NCI-H2171 treated with DMSO at 0.1 percent for 48 hours (cell line): ENCODE measurements around the gene PLPP2.

Experiments used
- DNase-seq: peaks from one replicate; lab custom pipeline; 2025; lab: John Stamatoyannopoulos, UW

Gene PLPP2

DNA sequence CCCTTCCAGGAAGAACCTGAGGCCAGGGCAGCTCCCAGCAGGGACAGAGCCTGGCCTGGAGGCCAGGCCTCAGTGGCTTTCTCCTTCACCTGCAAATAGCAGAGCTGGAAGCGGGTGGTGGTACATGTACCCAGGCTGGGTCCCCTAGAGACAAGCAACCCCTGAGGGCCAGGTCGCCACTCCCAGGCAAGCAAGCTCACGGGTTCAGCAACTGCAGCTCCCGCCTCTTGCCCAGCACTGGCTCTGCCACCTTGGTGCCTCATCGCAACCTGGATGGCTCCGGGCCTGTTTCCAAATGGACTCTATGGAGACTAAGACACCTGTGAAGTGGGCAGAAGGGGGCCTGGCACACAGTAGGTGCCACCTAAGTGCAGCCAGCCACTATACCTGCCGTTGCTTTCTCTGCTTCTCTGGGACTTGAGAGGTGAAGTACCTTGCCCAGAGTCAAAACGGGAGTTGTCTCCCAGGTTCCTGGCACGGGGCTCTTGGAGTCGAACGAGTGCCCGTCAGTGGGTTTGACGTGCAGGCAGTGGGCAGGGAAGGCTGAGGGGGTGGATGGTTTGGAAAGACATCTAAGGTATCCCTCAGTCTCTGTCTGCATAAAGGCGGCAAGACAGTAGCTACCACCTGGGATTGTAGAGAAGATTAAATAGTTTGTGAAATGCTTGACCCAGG is 2.4 kb upstream of the PLPP2 start:
- DNase-seq: no peak

DNA sequence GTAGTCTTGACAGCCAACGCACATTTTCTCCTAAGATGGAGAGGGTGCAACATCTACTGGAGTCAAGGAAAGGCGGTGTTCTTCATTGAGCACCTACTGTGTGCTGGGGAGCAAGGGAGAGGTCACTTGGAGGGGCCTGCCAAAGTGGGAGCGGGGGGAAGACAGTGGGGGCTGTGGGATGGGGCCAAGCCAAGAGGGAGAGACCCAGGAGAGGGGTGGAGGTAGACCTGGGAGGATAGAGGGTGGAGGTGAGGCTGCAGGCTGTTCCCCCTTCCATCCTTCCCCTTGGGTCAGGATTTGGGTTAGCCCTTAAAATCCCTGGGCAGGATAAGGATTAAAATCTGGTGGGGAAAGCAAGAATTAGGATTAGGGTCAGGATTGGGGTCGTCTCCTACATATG is 1.7 kb upstream of the PLPP2 start:
- no peak for DNase-seq

DNA sequence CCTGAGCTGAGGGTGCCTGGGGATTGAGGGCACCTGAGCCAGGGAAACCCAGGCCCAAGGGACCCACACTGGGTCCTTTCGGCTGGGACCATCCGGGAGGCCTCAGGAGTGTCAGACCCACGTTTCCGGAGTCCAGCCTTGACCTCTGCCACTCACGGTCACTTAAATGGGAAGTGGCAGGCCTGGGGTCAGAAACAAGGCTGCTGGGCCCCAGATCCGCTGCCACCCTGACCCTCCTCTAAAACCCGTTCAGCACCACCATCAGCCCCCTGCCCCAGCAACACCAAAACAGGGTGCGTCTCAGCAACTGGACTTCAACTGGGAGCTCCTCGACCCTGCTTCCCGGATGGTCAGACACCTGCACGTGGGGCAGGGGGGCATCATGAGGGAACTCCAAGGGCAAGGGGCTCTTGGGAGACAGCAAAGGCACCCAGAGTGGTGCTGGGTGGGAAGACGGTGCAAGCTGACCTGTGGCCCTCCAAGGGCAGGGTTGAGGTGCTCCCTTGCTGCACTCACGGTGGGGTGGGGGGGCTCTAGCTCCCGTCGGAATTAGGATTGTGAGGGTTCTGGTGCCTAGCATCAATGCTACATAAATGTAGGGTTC is 1.2 kb upstream of the PLPP2 start:
- no peak for DNase-seq

DNA sequence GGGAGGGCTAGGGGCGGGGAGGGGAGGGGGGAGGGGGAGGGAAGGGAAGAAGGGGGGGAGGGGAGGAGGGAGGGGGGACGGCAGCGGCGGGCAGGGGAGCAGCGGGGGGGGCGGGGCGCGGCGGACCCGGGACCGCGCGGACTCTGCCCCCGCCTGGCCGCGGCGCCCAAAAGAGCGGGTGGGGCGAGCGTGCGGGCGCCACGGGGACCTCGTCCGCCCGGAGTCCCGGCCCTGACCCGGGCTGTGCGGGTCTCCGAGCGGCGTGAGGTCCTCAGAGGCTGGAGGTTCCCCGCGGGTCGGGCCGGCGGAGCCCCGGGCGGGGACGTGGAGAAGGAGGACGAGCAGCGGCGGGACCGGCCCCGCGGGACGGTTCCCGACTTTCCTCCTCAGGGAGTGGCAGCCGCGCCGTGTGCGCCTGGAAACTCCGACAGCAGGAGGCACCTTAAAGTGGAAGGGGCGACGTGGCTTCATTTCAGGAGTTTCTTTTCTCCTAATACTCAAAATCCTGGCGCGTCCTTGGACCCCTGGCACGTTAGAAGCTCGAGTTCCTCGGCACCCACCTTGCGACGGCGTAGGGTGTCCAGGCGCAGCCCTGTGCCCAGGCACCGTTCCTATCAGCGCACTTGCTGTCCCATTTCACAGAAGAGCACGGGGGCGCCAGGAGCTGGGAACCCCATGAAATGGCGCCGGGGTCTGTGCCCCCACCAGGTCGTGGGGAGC is 518 bp upstream of the PLPP2 start:
- no peak for DNase-seq

DNA sequence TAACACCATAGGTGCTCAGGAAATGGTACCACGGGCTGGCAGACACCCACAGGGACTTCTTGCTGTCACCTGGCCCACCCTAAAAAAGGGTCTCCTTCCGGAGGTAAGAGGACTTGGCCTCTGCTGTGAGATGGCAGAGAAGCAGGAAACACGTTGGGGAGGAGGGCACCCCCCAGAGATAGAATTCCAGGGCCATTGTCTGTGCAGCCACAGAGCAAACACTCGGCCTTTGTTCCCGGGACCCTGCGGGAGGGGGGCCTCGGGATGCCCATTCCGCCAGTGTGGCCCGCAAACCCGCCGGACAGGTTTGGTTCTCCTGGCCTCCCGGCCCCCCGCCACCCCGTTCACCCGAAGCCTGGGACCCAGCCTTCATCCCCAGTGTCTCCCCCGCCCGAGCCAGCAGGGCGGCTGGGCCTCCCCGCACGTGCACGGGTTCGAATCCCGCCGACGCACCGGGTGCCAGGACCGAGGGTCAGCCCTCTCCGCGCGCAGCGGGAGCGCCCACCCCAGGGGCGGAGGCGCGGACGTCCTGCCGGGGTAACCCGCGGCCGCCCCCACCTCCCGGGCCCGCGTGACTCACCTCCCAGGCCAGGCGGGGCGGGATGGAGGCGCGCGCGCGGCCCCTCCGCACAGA is 714 bp downstream of the PLPP2 start:
- DNase-seq: no peak

DNA sequence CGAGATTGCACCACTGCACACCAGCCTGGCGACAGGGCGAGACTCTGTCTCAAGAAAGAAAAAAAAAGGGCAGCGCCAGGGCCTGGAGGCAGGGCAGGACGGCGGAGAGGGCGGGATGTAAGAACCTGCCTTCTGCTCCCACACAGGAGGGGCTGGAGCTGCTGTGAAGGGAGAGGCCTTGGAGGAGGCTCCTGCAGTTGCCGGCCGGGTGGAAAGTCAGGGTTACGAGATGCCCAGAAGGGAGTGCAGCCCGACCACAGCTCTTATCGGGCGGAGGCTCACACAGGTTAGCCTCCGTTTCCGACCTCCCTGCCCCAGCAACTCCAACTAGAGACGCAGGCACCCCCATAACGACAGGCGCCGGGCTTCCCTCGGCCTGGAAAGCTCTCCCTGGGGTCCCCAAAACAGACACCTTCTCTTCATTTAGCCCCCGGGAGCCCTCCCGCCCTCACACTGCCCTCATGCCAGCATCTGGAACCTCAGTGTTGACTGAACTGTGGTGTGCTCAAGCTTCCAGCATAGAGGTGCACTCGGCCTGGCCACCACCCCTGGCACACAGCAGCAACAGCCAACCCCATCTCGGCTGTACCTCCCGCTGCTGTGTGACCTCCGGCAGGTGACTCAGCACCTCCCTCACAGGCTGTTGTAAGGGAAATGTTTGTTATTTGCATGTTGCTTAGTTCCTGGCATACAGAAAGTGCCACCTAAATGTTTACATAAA is 1.4 kb downstream of the PLPP2 start:
- peak; percentile 60 for DNase-seq

DNA sequence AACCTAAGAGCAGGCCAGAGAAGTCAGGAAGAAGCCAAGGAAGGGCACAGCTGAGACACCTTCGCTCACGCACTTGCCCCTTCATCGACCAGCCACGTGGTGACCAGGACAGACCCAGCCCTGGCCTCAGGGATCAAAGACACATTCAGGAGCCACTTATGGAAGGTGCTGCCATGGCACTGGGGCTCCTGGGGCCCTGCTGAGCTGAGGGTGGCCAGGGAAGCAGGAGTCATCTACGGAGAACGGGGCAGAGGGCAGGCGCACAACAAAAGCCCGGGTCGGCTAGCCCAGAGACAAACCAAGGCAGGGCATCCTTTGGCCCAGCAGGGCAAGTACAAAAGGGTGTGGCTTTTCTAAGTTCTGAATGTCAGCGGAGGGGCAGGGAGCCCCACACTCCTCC is 2.3 kb downstream of the PLPP2 start:
- DNase-seq: no peak

DNA sequence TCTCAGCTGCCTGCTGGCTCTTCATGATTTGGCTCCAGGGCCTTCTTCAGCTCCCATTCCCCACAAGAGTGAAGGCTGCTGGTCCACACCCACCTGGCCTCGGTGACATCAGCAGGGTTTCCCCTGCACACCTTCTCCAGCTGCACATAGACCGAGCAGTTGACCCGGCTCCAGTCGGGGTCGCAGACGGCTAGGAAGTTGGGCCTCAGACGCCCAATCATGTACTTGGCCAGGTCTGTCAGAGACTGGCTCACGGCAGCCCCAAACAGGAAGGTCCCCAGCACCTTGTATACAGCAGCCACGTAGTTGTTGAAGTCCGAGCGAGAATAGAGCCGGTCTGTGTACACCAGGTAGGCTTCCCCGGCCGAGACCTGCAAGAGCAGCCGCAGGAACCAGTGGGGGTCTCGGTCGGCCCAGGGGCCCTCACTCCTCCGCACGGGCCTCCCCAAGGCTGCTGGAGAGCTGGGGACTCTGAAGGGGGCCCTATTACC is 3.8 kb downstream of the PLPP2 start:
- DNase-seq: no peak

DNA sequence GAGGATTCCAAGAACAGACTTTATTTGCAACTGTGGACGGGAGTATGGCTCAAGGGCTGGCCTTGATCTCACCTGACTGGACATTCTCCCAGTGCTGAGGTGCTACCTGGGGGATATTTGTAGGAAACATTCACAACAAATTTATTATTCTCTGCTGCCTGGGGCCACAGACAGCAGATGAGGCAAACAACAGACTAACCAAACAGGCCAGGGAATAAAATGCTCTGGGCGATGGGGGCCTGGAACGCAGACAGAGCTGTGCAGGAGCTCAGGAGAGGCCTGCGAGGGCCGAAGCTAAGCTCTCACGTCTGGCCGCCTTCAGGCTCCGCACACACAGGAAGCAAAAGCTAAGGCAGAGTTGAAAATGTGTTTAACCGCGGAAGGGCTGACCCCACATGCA is 7.8 kb downstream of the PLPP2 start:
- DNase-seq: no peak

DNA sequence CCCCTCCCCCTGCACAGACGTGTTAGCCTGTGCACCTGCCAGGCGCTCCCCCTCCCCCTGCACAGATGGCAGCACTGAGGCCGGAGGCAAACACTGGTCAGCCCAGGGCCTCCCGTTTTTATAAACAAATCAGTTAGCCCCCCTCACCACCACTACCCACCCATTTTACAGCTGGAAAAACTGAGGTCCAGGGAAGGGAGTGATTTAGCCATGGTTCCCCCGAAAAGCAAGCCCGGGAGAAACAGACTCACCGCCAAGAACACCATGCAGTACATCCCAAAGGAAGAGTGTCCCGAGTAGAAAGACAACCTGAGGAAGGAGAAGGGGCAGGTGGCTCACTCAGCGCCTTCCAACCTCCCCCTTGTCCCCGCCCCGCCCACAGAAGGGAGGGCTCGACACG is 8.7 kb downstream of the PLPP2 start:
- no peak for DNase-seq

DNA sequence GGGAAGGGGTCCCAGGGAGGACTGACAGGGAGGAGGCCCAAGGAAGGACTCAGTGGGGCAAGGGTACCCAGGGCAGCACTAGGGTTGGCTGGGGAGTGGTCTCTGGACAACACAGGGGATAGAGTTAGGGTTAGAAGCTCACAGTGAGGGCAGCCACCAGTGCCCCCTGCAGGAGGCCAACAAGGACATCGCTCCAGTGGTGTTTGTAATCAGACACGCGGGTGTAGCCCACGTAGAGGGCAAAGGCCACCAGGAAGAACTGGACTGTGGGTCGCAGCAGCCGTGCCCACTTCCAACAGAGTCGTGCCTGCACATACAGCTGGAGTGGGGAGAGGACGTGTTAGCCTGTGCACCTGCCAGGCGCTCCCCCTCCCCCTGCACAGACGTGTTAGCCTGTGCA is 9.2 kb downstream of the PLPP2 start:
- DNase-seq: no peak

DNA sequence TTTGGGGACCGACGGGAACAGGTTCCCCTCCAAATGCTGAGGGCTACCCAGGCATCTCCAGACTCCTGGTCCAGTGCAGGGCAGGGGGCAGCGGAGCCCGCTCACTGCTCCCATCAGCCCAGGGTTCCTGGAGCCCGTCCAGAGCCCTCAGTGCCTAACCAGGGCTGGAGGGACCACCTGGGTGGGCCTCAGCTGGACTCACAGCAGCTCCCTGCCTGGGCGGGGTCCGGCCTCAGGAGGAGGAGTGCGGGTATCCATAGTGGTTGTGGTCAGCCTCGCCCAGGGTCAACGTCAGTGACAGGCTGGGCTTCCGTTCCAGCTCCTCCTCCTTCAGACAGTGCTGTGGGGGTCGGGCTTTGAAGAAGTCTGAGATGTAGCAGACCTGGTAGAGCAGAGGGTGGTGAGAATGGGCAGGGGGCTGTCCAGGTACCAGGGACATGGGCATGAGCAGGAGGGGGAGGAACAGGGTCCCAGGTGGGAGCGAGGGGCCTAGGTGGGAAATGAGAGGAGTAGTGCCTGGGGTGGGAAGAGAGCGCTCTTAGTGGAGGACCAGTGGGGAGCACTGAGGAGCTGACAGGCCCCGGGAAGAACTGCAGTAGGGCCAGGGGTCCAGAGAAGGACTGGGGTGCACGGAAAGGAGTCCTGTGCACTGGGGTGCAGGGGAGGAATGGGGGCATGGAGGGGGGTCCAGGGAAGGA is 9.9 kb downstream of the PLPP2 start:
- no peak for DNase-seq

DNA sequence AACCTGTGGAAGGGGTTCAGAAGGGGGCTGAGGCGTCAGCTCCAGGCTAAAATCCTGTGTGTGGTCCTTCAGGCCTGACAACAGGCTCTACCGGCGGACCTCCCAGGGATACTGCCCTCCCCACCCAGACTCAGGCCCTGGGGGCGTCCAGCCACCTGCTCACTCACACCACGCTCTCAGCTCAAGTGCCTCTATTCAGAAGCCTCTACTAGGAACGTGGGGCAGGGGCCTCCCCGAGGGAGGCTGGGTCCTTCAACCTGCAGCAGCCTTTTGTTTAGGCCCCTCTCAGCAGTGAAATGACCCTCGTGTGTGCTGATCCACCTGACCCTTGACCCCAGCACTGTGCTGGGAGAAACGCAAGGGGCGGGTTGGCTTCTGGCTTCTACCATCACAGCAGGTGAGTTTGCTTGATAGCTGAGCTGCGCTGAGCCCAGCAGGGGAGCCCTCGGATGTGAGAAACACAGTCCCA is 10.6 kb downstream of the PLPP2 start:
- no peak for DNase-seq

DNA sequence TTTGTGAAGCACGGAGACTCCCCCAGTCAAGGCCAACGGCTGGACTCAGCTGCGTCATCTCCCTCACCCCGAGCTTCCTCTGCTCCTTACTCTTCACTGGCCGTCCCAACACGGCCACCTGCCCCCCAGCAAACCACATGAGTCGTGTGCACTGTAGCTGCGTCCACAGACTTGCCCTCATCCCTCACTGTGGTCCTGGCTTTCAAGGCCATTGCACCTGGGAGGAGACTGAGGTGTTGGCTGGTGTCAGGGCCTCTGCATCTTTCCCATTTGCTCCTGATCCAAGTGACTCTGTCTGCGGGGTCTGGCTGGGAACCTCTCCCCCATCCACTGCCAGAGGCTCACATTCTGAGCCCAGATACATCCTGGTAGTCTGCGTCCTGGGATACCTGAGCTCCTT is 11.5 kb downstream of the PLPP2 start:
- DNase-seq: no peak

DNA sequence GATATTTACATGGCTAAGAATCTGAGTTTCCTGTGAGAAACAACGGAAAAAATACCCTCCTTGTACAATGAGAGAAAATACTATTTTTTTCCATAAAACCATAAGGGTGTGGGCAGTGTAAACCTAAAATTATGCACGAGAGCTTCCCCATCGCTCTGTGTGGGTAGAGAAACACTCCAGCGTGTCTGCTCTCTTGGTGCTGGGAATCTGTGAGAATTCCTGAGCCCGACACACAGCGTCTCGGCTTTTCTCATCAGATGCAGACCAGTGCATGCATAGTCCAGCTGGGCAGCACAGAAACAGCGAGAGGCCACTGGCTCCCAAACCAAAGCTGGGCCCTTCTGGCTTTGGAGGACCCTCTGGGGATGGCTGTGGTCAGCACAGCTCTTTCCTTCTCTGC is 12.0 kb downstream of the PLPP2 start:
- DNase-seq: no peak

DNA sequence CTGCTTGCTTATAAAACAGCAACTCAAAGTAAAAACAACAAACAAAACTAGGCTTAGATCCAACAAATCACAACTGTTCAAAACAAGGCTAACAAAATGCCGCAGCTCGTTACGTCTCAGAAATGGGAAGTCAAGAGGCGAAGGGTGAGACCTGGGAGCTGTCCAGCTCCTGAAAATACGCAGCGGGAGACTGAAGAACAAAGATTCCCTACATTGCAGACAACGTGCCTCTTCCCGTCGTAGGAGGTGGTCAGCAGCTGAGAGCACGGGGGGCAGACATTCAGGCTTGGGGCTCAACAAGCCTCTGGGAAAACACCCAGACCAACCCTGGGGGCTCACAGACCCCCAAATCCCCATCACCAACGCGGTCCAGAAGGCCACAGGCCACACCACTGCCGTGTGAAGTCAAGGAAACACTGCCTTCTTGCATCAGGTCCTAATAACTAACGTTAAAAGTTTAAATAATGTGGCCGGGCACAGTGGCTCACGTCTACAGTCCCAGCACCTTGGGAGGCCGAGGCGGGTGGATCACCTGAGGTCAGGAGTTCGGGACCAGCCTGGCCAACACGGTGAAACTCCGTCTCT is 13.5 kb downstream of the PLPP2 start:
- DNase-seq: no peak

DNA sequence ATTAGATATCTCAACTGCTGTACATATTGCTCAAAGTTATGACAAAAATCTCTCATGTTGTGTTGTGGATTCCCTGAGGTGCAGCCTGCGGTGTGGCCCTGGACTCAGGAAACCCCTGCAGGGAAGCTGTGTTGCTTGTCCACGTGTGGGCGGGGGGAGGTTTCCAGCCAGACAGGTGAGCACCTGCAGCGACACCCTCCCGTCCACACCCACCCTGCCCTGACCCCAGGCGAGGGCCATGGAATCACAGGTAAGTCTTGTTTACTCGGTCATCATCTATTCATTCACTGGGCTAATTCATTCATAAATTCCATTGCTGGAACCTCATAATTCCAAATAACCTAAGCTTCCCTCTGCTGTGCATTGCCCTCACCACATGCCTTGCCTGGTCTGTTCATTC is 14.1 kb downstream of the PLPP2 start:
- DNase-seq: no peak

DNA sequence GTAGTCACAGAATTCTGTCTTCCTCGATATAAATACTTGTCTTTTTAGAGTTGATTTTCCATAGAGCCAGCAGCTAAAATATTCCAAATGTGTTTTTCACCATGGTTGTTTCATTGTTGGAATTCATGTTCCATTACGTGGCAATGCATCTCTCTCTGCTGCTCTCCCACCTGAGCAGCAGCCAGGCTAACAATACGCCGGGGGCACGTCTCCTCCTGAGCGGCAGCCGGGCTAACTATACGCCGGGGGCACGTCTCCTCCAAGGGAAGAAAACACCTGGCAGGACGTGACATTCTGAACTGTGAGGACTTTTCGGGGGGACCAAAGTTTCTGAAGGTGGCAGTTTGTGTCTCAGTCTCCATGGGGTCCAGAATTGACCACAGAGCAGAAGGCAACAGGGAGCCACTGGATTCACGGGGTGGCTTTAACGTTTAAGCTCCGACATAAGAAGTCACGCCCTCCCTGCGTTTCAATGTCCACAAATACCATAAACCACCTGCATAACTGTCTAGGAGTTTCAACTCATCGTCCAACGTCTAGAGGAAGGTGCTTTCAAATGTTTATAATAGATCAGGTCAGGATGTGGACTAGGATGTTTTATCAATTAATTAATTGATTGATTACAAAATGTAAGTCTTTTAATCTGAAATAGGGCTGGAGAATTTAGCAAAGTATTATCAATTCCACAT is 15.1 kb downstream of the PLPP2 start:
- no peak for DNase-seq

DNA sequence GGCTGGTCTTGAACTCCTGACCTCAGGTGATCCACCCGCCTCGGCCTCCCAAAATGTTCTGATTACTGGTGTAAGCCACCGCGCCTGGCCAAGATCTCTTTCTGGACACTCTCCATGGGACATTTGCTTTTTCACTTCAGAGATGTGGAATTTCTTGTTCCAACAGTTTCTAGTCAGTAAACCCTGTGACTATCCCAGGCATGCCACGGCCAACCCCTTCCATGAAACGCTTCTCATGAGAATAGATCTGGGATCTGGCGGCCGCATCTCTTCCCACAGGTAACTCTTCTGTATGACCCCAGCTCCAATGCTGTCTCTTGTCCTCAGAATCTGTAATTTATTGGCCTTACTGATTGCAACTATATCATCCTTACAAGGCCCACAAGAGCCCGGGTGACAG is 16.2 kb downstream of the PLPP2 start:
- no peak for DNase-seq

DNA sequence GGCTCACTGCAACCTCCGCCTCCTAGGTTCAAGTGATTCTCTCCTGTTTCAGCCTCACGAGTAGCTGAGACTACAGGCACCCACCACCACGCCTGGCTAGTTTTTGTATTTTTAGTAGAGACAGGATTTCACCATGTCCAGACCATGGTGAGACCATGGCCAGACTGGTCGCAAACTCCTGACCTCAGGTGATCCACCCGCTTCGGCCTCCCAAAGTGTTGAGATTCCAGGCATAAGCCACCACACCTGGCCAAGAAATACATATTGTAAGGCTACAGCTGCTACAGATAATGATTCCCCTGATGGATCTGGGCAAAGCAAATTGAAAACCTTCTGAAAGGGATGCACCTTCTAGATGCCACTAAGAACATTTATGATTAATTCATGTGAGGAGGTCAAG is 17.8 kb downstream of the PLPP2 start:
- DNase-seq: no peak

DNA sequence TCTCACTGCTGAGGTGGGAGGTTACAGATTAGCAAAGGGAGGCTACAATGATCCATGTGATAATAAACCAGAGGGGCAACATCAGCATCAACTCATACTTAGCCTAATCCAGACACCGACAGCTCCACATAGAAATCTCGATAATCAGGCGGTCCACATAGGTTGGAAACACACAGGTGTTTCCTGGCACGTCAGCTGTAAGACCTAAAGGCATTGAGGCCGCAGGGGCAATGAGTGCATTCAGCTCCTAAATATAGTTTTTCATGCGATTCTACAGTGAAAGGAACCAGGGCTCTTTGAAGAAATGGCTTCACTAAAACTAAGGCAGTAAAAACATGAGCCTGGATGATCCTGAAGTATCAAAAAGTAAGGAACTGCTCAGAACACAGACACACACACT is 19.3 kb downstream of the PLPP2 start:
- no peak for DNase-seq
